Measurements from ENCODE around the gene IGFBP6. TPM values are rescaled to one million over a fixed set of nuclear protein-coding genes. Genes with fewer than 3 reads are reported as not detected.
A peak's percentile ranks its signal among the peaks of the same experiment; 100 is the strongest.

Gene IGFBP6
- total and polyA plus RNA-seq, 9 of the 15 experiments (the other 6 are each of a cell fraction or from before 2014, with no cell fraction given) = 0.15 to 1.4 (median 0.54) TPM

DNA sequence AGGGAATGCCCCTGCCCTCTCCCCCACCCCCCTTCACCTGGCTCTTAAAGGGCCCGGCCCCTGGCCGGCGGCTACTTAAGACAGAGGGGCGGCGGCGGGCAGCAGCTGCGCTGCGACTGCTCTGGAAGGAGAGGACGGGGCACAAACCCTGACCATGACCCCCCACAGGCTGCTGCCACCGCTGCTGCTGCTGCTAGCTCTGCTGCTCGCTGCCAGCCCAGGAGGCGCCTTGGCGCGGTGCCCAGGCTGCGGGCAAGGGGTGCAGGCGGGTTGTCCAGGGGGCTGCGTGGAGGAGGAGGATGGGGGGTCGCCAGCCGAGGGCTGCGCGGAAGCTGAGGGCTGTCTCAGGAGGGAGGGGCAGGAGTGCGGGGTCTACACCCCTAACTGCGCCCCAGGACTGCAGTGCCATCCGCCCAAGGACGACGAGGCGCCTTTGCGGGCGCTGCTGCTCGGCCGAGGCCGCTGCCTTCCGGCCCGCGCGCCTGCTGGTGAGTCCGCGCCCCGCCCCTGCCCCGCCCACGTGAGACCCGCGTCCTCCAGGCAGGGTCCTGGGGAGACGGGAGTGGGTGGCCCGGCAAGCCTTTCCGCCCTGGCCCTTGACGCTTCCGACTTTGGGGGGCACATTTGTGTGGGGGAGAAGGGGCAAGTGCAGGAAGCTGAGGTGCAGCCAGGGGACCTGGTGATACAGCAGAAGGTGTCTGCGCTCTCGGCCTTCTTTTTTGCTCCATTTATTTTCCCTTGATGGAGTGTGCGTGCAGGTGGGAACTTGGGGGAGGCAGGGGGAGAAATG lies at the start of gene IGFBP6 (continued):
- TF ChIP-seq RFX5 (IDR thresholded peaks at IDR 0.05; ENCODE audit: low read depth, low read length) = no peak
- TF ChIP-seq POLR2G (IDR thresholded peaks at IDR 0.05; ENCODE audit: low read depth, low read length) = peak; percentile 84
- TF ChIP-seq, protein P1, sequence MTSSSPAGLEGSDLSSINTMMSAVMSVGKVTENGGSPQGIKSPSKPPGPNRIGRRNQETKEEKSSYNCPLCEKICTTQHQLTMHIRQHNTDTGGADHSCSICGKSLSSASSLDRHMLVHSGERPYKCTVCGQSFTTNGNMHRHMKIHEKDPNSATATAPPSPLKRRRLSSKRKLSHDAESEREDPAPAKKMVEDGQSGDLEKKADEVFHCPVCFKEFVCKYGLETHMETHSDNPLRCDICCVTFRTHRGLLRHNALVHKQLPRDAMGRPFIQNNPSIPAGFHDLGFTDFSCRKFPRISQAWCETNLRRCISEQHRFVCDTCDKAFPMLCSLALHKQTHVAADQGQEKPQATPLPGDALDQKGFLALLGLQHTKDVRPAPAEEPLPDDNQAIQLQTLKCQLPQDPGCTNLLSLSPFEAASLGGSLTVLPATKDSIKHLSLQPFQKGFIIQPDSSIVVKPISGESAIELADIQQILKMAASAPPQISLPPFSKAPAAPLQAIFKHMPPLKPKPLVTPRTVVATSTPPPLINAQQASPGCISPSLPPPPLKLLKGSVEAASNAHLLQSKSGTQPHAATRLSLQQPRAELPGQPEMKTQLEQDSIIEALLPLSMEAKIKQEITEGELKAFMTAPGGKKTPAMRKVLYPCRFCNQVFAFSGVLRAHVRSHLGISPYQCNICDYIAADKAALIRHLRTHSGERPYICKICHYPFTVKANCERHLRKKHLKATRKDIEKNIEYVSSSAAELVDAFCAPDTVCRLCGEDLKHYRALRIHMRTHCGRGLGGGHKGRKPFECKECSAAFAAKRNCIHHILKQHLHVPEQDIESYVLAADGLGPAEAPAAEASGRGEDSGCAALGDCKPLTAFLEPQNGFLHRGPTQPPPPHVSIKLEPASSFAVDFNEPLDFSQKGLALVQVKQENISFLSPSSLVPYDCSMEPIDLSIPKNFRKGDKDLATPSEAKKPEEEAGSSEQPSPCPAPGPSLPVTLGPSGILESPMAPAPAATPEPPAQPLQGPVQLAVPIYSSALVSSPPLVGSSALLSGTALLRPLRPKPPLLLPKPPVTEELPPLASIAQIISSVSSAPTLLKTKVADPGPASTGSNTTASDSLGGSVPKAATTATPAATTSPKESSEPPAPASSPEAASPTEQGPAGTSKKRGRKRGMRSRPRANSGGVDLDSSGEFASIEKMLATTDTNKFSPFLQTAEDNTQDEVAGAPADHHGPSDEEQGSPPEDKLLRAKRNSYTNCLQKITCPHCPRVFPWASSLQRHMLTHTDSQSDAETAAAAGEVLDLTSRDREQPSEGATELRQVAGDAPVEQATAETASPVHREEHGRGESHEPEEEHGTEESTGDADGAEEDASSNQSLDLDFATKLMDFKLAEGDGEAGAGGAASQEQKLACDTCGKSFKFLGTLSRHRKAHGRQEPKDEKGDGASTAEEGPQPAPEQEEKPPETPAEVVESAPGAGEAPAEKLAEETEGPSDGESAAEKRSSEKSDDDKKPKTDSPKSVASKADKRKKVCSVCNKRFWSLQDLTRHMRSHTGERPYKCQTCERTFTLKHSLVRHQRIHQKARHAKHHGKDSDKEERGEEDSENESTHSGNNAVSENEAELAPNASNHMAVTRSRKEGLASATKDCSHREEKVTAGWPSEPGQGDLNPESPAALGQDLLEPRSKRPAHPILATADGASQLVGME (CRISPR knock-in tag; IDR thresholded peaks at IDR 0.05) = no peak
- TF ChIP-seq ZBTB7A (IDR thresholded peaks at IDR 0.05; ENCODE audit: borderline replicate concordance, control insufficient read depth, low read depth, low read length) = peak; percentile 85; the same call in 1 of the 2 replicates
- peak; percentile 33 to 41; a peak in 3 of 4 replicates for TF ChIP-seq NRF1 (conservative IDR thresholded peaks at IDR 0.05 in 1 of 2, IDR thresholded peaks at IDR 0.05 in 1 of 2)
- TF ChIP-seq, protein P2, sequence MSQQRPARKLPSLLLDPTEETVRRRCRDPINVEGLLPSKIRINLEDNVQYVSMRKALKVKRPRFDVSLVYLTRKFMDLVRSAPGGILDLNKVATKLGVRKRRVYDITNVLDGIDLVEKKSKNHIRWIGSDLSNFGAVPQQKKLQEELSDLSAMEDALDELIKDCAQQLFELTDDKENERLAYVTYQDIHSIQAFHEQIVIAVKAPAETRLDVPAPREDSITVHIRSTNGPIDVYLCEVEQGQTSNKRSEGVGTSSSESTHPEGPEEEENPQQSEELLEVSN (IDR thresholded peaks at IDR 0.05; ENCODE audit: borderline replicate concordance in 1 of 2, extremely low read depth in 1 of 2, insufficient read depth in 1 of 2, insufficient read length in 1 of 2, low read depth in 1 of 2, low read length in 1 of 2, poor library complexity in 1 of 2, severe bottlenecking in 1 of 2) = peak; percentile 45 to 76
- TF ChIP-seq TRIM28 (IDR thresholded peaks at IDR 0.05) = no peak
- no peak for TF ChIP-seq BRCA1 (IDR thresholded peaks at IDR 0.05)
- TF ChIP-seq BRCA1 (CRISPR knock-in tag; IDR thresholded peaks at IDR 0.05) = no peak
- no peak; the same call in 1 of the 2 replicates for TF ChIP-seq SIN3B (IDR thresholded peaks at IDR 0.05; ENCODE audit: low read depth)
- TF ChIP-seq, protein P3, sequence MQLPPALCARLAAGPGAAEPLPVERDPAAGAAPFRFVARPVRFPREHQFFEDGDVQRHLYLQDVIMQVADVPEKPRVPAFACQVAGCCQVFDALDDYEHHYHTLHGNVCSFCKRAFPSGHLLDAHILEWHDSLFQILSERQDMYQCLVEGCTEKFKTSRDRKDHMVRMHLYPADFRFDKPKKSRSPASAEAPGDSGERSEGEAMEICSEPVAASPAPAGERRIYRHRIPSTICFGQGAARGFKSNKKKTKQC (CRISPR knock-in tag; IDR thresholded peaks at IDR 0.05) = no peak
- TF ChIP-seq NR1H2 (CRISPR knock-in tag; IDR thresholded peaks at IDR 0.05) = no peak
- peak; percentile 47 for TF ChIP-seq CXXC5 (CRISPR knock-in tag; IDR thresholded peaks at IDR 0.05)
